DMS53 treated with DMSO at 0.1 percent for 48 hours (cell line): ENCODE results near the gene DCAF8L1.
"Not testable (repeated sequence)": the region's sequence is repeated elsewhere in the genome, so short reads cannot be mapped to it uniquely, and the experiment has no call there.

ENCODE experiments used
- DNase-seq: peaks from one replicate; lab custom pipeline; 2025; ENCODE audit not compliant: unreplicated experiment; lab: John Stamatoyannopoulos, UW

The DCAF8L1 gene

DNA sequence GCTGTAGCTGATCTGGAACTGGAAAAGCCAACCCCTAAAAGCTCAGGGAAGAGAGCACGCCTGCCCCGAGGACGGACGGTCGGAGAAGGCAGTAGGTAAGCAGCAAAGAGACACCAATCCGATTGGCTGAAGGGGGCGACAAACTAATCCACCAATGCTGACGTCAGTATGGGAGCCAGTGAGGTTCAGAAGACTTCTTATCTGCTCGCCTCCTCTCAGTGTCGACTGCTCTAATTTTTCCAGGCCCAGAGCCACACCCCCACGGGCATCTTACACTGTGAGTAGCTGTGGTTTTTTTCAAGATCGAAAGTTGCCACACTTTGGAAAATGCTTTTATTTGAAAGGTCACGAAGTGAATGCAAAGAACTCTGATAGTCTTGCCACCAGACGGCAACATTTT lies at the start of gene DCAF8L1:
Gene DCAF8L1 (minus strand): TSS at position 101 of the 400 bp plus-strand sequence. CDS start 115 bp downstream, outside the sequence.
- DNase-seq: no peak

GRCh38 chrX:28022371-28022770 lies 41.1 kb upstream of the DCAF8L1 start:
- DNase-seq: no peak

DNA sequence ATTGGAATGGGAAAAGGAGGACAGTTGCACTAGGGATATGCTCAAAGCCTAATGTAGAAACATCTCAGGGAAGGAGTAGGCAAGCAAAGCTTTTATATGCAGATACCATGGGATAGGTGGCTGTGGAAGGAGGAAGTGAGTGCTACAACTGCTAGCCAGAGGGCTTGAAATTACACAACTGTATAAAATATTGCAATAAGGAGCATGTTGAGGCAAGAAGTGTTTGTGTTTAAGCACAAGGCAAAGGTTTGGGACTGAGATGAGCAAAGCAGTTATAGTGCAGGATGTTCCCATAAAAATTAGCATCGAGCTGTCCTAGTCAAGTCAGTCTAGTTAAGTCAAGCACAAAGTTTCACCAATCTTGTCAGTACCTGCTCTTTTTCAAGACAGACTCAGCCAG lies 35.6 kb upstream of the DCAF8L1 start:
- no peak for DNase-seq

- no peak for DNase-seq
Observed at GRCh38 chrX:28015993-28016392, 34.7 kb upstream of the DCAF8L1 start.

GRCh38 chrX:28010875-28011274 lies 29.6 kb upstream of the DCAF8L1 start:
- no peak for DNase-seq

DNA sequence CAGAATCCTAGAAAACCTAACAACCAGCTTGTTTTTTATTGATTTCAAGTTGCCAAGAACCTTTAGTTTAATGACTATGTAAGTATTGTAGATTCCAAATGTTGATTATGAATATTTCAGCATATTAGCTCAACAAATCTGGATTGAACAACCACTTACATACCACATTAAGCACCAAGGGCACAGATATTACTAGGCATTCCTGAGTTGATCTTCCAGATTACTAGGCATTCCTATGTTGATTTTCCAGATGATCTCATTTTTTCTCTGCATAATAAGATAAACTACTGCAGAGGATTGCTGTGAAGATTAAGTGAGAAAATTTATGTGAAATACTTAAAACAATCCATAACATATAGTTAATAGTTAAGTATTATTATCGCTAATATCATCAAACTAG lies 17.4 kb upstream of the DCAF8L1 start:
- DNase-seq: no peak

DNA sequence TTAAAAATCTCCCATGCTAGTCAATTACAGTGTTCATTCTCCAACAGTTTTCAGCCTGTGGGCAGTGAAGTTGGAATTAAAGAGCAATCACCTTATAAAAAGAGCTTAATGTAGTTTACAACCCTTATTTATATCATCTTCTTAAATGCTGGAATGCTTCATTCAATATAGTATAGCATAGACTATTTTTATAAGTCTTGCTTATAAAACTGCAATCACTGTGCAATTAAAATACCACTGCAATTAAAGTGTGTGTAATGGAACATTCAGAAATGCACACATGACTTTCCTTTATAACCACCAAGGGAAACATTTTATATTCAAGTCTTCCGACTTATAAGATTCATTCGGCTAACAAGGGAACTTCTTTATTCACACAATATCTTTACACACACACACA lies 16.4 kb upstream of the DCAF8L1 start:
- no peak for DNase-seq

DNA sequence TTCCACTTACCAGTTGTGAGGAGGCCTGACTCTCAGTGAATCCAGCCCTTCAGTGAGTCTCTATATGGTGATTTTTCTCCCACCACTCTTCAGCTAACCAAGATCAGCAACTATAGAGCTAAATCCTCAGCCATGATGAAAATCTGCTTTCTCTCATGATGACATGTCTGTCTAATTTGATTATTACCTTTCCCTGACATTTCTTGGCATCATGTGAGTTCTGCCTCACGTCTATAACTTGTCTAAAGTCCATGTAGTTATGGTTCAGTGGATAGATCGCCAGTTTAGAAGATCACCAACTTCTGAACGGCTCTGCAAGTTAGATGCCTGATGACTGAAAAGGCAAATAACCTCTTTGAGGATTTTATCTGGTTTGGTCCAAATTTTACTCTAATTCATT lies 14.9 kb upstream of the DCAF8L1 start:
- no peak for DNase-seq

DNA sequence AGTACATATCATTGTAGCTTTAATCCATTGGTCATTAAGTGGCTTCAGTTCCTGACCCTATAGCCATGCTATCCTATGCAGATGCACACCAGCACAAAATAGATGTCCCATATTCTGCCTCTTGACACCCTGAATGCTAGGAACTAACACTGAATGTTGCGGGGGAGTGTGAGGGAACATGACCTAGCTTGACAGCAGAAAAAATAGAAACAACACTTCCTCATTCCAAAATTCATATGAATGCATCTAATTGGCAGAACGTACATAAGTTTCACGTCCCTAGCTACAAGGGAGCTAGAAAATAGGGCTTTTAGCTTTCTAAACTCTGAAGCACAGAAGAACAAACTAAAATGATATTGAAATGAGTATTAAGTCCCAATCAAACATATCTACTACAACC lies 14.4 kb upstream of the DCAF8L1 start:
- DNase-seq: no peak

GRCh38 chrX:27987862-27988646 lies 6.8 kb upstream of the DCAF8L1 start:
- peak; percentile 19 for DNase-seq

GRCh38 chrX:27976934-27977333 lies 4.3 kb downstream of the DCAF8L1 start:
- not testable (repeated sequence) for DNase-seq

DNA sequence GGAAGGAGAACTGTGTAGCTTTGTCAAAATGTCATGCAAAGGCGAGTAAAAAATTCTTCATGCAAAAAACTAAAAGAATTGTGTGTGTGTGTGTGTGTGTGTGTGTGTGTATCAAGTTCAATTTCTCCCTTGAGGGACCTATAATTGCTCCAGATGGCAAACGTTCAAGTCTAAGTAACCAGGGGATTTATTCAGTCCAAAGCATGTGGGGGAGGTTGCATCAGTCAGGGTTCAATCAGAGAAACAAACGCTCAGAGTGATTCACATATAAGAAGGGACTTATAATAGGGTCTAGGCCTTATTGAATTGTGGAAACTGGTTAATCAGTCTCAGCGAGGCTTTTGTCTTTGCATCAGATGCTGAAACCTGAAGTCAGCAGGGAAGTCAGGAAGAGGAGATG lies 5.0 kb downstream of the DCAF8L1 start:
- DNase-seq: no peak

GRCh38 chrX:27968878-27969277 lies 12.4 kb downstream of the DCAF8L1 start:
- no peak for DNase-seq

GRCh38 chrX:27968352-27968751 lies 12.9 kb downstream of the DCAF8L1 start:
- DNase-seq: no peak

DNA sequence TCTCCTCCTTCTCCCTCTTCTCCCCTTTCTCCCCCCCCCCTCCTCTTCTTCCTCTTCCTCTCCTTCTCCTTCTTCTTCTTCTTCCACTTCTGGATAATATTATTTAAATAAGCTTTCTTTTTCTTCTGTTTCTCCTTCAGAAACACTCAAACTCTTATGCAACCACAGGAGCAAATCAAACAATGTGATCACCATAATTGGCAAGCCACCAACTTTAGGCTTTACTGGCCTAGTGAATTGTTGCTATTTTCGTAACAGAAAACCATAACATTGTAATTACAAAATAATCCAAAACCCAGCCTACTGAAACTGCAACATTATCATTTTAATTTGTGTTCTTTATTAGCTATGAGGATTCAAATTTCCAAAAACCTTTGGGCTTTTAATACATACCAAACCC lies 14.3 kb downstream of the DCAF8L1 start:
- DNase-seq: no peak

DNA sequence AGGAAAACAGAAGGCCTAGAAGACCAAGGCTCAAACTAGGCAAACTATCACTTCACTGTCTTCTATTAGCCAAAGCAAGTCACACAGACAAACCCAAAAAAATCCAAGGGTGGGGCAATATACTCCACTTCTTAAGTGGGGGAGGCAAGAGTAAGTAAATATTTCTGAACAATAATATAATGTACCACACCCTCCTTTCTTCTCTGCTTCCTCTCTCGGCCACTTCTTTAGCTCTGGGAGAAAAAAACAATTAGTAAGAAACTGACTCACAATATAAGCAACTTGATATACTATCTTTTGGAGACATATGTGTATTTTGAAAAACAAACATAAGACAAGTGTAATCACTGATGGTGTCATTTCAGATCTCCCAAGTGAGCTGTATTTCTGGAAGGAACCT lies 14.8 kb downstream of the DCAF8L1 start:
- DNase-seq: no peak

GRCh38 chrX:27965348-27965747 lies 15.9 kb downstream of the DCAF8L1 start:
- not testable (repeated sequence) for DNase-seq

- DNase-seq: peak; percentile 54
Observed at GRCh38 chrX:27964432-27964831, 16.8 kb downstream of the DCAF8L1 start.

DNA sequence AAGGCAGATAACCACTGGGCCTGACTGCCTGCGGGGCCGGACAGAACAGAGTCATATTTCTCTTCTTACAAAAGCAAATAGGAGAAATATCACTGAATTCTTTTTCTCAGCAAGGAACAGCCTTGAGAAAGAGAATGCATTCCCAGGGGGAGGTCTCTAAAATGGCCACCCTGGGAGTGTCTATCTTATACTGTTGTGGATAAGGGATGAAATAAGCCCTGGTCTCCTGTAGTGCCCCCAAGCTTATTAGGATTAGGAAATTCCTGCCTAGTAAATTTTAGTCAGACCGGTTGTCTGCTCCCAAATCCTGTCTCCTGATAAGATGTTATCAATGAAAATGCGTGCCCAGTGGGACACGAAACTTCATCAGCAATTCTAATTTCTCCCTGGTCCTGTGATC lies 20.8 kb downstream of the DCAF8L1 start:
- not testable (repeated sequence) for DNase-seq

GRCh38 chrX:27953171-27953570 lies 28.1 kb downstream of the DCAF8L1 start:
- DNase-seq: no peak

GRCh38 chrX:27933361-27933760 lies 47.9 kb downstream of the DCAF8L1 start:
- no peak for DNase-seq
